Kidney (tissue), 14 donors: ENCODE data around the gene OR5B12. TPM values are rescaled to one million over a fixed set of nuclear protein-coding genes. Genes with fewer than 3 reads are reported as not detected.

ENCODE experiments used
- DNase-seq, 5 donors: peaks; one replicate each; pipeline ENCODE4 v3.0.0-alpha.2; 2013 to 2020
- FAIRE-seq: peaks from 2 replicates; lab custom pipeline; 2012; peaks lifted over from hg19 to GRCh38; lab: Jason Lieb, UNC
- H3K27ac ChIP-seq, 2 donors: one replicate each; pipeline ENCODE4 v1.7.0; 2013; ENCODE audit warnings: low read depth in 2 of 2, low read length in 2 of 2, inconsistent platforms in 1 of 2
- H3K27me3 ChIP-seq: one replicate; pipeline ENCODE4 v1.7.1; 2013; ENCODE audit warnings: low read length, inconsistent platforms; ENCODE audit not compliant: control insufficient read depth, insufficient read depth
- H3K36me3 ChIP-seq, 3 donors: one replicate each; pipeline versions ENCODE4 v1.7.0 to v1.7.1; 2013; ENCODE audit warnings: low read length in 3 of 3, control low read depth in 1 of 3, inconsistent platforms in 1 of 3; ENCODE audit not compliant: insufficient read depth in 3 of 3, control insufficient read depth in 2 of 3
- H3K4me1 ChIP-seq, 3 donors: one replicate each; pipeline versions ENCODE4 v1.7.0 to v1.7.1; 2013; ENCODE audit warnings: low read length in 3 of 3, inconsistent platforms in 1 of 3, low read depth in 1 of 3; ENCODE audit not compliant: control insufficient read depth in 2 of 3, insufficient read depth in 2 of 3
- H3K4me3 ChIP-seq, 3 donors: one replicate each; pipeline versions ENCODE4 v1.7.0 to v1.8.1; 2013; ENCODE audit warnings: low read length in 3 of 3, control low read depth in 1 of 3, inconsistent platforms in 1 of 3
- H3K9ac ChIP-seq, 3 donors: one replicate each; pipeline versions ENCODE4 v1.7.0 to v1.7.1; 2013; ENCODE audit warnings: low read length in 3 of 3, control low read depth in 1 of 3, inconsistent platforms in 1 of 3
- H3K9me3 ChIP-seq, 3 donors: one replicate each; pipeline versions ENCODE4 v1.7.0 to v1.7.1; 2013; ENCODE audit warnings: low read length in 3 of 3, control low read depth in 1 of 3, inconsistent platforms in 1 of 3; ENCODE audit not compliant: control insufficient read depth in 2 of 3, insufficient read depth in 1 of 3
- intact Hi-C: fragments of 100-400 bp; cut with DNase I; formaldehyde crosslinking; loops from one replicate; pipeline ENCODE4 v1.11.1; 2022
- polyA plus RNA-seq: library from polyadenylated mRNA; stranded (reverse); fragments of 350-450 nt; fragmentation: Illumina TruSeq; extraction: RNeasy Lipid Tissue Mini Kit (QIAGEN cat#74804); gene quantifications from one replicate; pipeline ENCODE4 v1.2.3, GENCODE V29; 2014; ENCODE audit warnings: low read depth, low replicate concordance; ENCODE audit not compliant: insufficient read depth
- total RNA-seq: library from RNA; stranded (reverse); fragmentation: NEBNext Ultra II Directional; extraction: Animal tissue kit (Norgen Biotek cat#: 25700); gene quantifications from one replicate; pipeline ENCODE4 v1.2.1, GENCODE V29; 2021
- TF ChIP-seq, protein P1 (sequence below): IDR thresholded peaks from 3 replicates; pipeline ENCODE4 v1.5.1; 2012; ENCODE audit warnings: mild to moderate bottlenecking, moderate library complexity, borderline replicate concordance; ENCODE audit not compliant: insufficient read depth; ENCODE audit errors: extremely low read depth
- donor health status: control.
- donor health status: control.
- donor health status: control.
- donor health status: control.
- donor health status: control.
- donor health status: DM: yes; HTN: yes; CAD: no.
- donor health status: Normal renal cell carcinoma (clear cell type).

Gene OR5B12
- total and polyA plus RNA-seq, 2 donors from 2014 or later = not detected

DNA sequence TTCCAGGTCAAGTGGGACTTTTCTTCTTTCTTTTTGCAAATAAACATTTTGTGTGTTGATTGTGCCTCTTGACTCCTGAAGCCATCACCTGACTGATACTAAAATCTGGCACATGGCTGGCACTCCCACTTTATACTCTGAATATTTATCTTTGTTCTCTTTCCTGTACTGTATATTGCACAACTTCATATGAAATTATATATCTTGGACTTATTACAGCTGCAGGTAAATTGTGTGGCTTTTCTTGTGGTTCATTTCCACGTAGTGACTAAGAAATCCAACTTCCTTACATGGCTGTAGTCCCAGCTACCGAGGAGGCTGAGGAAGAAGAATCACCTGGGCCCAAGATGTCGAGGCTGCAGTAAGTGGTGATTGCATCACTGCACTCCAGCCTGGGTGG, 23.7 kb upstream of the OR5B12 start:
- intact Hi-C loops = no loop called here
- FAIRE-seq (no peak), DNase-seq (no peak)
- peaks cover 0 to 6% (median 0%) of the 10 kb centered on the region in 3 donors for H3K9me3 ChIP-seq
- TF ChIP-seq, protein P1, sequence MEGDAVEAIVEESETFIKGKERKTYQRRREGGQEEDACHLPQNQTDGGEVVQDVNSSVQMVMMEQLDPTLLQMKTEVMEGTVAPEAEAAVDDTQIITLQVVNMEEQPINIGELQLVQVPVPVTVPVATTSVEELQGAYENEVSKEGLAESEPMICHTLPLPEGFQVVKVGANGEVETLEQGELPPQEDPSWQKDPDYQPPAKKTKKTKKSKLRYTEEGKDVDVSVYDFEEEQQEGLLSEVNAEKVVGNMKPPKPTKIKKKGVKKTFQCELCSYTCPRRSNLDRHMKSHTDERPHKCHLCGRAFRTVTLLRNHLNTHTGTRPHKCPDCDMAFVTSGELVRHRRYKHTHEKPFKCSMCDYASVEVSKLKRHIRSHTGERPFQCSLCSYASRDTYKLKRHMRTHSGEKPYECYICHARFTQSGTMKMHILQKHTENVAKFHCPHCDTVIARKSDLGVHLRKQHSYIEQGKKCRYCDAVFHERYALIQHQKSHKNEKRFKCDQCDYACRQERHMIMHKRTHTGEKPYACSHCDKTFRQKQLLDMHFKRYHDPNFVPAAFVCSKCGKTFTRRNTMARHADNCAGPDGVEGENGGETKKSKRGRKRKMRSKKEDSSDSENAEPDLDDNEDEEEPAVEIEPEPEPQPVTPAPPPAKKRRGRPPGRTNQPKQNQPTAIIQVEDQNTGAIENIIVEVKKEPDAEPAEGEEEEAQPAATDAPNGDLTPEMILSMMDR = no peak
- H3K4me1 ChIP-seq = no peaks in the 10 kb centered on the region
- H3K27me3 ChIP-seq = no peaks in the 10 kb centered on the region
- H3K9ac ChIP-seq = no peak overlapping the region
- H3K4me3 ChIP-seq = no peak overlapping the region
- H3K36me3 ChIP-seq = no peaks in the 10 kb centered on the region
- no peak overlapping the region for H3K27ac ChIP-seq

DNA sequence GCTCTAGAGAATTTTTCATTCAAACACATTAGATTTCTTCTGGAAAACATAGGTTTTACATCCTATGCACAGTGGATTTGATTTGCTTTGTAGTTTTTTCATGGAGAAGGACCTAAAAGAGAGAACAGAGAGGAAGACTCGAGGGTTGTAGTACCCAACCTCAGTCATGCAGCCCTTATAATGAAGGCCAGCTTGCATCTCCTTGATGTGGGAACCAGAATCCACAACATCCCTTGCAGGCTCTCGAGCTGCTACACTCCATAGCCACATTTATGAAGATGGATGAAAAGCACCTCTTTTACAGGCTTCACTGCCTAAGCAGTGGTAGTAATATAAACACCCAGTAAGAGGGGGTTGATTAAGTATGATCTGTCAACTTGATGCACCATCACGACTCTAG, 9.5 kb upstream of the OR5B12 start:
- H3K4me3 ChIP-seq = no peak overlapping the region
- DNase-seq (no peak), FAIRE-seq (no peak)
- no peaks in the 10 kb centered on the region for H3K4me1 ChIP-seq
- no peaks in the 10 kb centered on the region for H3K27me3 ChIP-seq
- H3K36me3 ChIP-seq = no peaks in the 10 kb centered on the region
- no peak overlapping the region for H3K27ac ChIP-seq
- TF ChIP-seq, protein P1 = no peak
- no peak overlapping the region for H3K9ac ChIP-seq
- intact Hi-C loops = no loop called here
- H3K9me3 ChIP-seq = peaks cover 0 to 9% (median 0%) of the 10 kb centered on the region in 3 donors

DNA sequence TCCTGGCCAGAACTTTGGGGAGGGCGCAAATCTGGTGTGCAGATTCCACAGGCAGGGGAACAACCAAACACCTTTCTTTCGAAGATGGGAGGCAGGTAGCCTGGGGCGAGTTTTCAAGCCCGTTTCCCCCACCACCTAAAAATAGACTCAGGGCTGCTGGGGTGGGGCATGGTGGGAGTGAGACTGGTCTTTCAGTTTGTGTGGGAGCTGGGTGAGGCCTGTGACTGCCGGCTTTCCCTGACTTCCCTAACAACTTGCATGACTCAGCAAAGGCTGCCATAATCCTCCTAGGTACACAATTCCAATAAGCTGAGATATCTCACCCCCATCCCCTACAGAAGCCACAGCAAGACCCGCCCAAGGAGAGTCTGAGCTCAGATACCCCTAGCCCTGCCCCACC, 4.3 kb upstream of the OR5B12 start:
- DNase-seq = no peak
- H3K9me3 ChIP-seq = peaks cover 0 to 29% (median 0%) of the 10 kb centered on the region in 3 donors

More for the DNA sequence above, 4.3 kb upstream of the OR5B12 start:
- Histone ChIP-seq H3K27me3 (no peaks in the 10 kb centered on the region), H3K36me3 (no peaks in the 10 kb centered on the region), H3K27ac (no peak overlapping the region), H3K4me1 (no peaks in the 10 kb centered on the region), H3K4me3 (no peak overlapping the region), H3K9ac (no peak overlapping the region)
- intact Hi-C loops = no loop called here
- TF ChIP-seq, protein P1 = no peak
- FAIRE-seq = no peak
